AG08395 (cell line): ENCODE measurements around the gene MAP3K20.
"Not testable (repeated sequence)": the region's sequence is repeated elsewhere in the genome, so short reads cannot be mapped to it uniquely, and the experiment has no call there.

Experiments used
- DNase-seq: peaks from one replicate; pipeline ENCODE4 v3.0.0; 2012; ENCODE audit warnings: mixed read lengths, low spot score

The MAP3K20 gene

GRCh38 chr2:173087214-173087581 is 11.6 kb downstream of the MAP3K20 start:
- DNase-seq = peak; percentile 7

DNA sequence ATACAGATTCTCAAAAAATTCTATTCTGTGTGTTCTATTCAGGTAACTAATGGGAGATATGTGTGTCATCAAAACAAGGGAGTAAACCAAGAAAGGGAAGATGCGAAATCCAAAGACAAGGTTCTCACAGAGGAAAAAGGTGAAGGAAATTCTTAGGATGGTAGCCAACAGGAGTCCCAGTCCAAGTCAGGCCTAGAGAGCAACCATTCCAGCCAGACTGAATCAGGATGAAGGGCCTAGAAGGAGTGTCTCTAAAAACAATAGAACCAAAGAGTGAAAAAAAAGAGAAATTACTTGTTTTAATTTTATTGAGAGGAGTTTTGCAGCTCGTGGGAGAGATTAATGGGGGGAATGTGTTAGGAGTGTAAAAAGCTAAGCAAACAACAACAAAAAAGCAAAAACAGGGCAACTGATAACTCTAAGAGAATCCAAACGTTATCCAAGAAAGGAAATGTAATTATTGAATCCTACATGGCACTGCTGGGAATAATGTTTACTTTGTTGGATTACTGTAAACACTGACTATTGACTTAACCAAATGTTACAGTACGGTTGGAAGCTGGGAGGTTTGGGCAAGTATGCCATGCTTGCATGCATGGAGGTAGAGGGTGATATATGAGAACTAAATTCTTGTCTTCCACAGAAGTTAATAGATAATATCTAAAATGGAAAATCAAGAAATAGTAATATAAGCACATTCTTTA is 12.3 kb downstream of the MAP3K20 start:
- DNase-seq = no peak

- peak; percentile 14 for DNase-seq
Measured at GRCh38 chr2:173090276-173090877, 14.7 kb downstream of the MAP3K20 start.

DNA sequence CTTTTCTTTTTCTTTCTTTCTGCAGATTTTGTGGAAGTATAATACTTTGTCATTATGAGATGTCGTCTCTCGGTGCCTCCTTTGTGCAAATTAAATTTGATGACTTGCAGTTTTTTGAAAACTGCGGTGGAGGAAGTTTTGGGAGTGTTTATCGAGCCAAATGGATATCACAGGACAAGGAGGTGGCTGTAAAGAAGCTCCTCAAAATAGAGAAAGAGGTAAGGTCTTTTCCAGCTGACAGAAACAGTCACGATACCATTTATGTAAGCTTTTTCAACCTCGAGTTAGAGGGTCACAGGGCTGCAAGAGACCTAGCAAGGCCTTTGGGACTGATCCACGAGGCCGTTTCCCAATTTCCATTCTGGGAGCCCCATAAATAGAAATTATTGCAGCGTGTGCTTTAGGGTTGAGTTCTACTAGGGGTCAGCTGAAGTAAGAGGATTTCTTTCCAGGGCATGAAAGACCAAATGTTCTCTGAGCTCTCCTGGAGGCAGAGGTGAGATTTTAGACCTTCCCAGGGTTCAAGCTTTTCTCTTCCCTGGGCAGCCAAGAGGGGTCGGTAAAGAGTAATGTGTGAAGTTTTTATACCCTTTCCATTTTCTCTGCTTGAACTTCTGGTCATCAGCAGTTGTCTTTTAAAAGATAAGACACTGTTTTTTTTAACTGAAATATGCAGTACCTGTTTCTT is 15.5 kb downstream of the MAP3K20 start:
- DNase-seq = no peak

- DNase-seq = no peak
Measured at GRCh38 chr2:173091910-173092309, 16.3 kb downstream of the MAP3K20 start.

DNA sequence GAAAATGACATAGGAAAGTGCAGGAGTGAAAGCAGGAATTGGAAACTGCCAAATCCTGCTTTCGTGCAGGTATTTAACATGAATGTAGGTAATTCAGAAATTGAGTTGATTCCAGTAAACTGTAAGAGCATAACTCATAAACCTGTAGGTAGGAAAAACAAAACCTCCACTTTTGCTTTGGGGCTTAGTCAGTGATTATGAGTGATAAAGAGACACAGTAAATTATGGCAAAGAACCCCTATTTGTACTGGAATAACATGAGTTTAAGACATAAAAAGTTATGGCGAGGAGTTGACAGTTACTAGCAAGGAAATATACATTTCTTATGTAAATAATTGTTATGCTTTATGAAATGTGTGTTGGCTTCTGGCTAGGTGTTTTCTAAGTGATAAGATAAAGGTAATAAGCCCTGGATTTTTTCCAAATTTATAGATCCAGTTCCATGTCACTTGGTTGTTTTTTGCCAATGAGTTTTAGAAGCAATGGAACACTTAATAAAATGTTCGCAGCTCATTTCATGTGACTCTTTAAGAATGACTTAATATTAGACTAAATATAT is 17.3 kb downstream of the MAP3K20 start:
- DNase-seq = no peak

DNA sequence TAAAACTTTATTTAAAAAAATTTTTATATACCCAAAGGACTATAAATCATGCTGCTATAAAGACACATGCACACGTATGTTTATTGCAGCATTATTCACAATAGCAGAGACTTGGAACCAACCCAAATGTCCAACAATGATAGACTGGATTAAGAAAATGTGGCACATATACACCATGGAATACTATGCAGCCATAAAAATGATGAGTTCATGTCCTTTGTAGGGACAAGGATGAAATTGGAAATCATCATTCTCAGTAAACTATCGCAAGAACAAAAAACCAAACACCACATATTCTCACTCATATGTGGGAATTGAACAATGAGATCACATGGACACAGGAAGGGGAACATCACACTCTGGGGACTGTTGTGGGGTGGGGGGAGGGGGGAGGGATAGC is 18.0 kb downstream of the MAP3K20 start:
- not testable (repeated sequence) for DNase-seq

DNA sequence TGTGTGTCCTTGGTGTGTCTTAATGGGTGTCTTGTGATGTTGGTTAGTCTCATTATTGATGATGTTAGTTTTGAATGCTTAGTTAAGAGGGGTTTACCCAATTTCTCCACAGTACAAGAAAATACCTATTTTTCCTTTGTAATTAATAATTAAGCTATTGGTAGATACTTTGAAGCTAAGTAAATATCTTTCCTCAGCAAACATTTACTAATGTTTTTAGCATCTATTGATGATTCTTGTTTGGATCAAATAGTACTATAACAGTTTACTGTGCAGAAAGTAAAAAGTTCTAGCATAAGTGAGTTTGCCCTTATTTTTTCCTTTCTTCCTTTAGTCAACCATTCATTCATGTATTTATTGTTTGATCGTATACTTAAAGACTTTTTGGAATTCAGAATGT is 19.1 kb downstream of the MAP3K20 start:
- DNase-seq = no peak

- no peak for DNase-seq
Measured at GRCh38 chr2:173095356-173095755, 19.7 kb downstream of the MAP3K20 start.

GRCh38 chr2:173099271-173099670 is 23.6 kb downstream of the MAP3K20 start:
- DNase-seq = no peak

- no peak for DNase-seq
Measured at GRCh38 chr2:173099804-173100203, 24.2 kb downstream of the MAP3K20 start.

DNA sequence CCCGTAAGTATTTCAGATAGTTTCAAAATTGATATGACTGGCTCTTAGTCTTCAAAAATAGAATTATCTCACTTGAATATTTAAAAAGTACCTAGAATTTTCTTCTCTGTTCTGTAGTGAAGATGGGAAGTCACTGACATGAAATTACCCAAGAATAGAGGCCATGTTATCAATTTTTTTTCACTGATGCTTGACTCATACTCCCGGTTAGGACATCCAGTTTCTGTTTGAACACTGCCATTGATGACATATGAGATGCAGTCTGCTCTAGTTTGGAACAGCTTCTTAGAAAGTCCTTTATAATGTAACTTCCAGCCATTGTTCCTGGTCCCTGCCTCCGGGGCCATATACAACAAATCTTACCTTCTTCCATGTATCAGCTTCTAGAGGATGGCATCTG is 26.0 kb downstream of the MAP3K20 start:
- DNase-seq = peak; percentile 28

DNA sequence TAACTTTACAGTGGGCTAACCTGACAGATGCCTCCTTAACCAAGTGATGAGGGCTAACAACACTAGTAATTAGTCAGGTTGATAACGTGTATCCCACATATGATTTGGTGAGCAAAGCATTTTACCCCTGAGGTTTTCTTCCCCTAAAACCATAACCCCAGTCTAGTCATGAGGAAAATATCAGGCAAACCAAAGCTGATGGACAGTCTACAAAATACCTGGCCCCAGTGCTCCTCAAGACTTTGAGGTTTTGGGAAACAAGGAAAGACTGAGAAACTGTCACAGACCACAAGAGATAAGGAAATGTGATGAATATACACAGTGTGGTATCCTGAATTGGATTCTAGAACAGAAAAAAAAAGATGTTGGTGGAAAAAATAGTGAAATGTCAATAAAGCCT is 28.5 kb downstream of the MAP3K20 start:
- no peak for DNase-seq

DNA sequence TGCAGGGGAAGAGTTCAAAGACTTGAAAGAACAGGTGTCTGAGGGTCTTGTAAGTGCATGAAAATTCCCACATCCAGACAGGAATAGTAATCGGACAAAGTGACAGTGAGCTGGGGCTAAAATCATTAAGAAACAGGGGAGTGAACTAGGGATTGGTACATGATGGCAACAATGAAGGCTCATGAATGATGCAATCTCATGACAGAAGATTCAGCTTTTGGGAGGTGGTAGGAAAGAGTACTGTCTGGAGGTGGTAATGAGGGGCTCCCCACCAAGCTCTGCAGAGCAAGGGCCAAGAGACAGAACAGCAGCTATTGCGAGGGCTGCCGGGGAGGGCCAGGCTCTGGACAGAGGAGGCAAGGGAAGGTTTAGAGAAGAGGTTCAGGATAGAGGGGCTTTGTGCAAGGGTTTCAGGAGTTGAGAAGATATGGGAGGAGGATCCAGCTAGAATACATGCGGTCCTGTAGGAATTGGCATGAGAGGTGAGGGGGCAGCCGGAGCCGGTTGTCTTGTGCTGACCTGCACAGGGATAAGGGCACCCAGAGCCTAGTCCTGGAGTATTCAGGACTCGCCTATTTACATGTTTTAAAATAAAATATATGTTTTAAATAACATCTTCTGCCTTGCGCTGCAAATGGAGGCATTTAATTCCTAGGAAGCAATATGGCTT is 31.4 kb downstream of the MAP3K20 start:
- DNase-seq = no peak

GRCh38 chr2:173107629-173108022 is 32.0 kb downstream of the MAP3K20 start:
- no peak for DNase-seq

GRCh38 chr2:173109253-173110188 is 33.9 kb downstream of the MAP3K20 start:
- DNase-seq = peak; percentile 48

- DNase-seq = no peak
Measured at GRCh38 chr2:173117678-173118077, 42.0 kb downstream of the MAP3K20 start.

GRCh38 chr2:173118395-173118794 is 42.7 kb downstream of the MAP3K20 start:
- no peak for DNase-seq

DNA sequence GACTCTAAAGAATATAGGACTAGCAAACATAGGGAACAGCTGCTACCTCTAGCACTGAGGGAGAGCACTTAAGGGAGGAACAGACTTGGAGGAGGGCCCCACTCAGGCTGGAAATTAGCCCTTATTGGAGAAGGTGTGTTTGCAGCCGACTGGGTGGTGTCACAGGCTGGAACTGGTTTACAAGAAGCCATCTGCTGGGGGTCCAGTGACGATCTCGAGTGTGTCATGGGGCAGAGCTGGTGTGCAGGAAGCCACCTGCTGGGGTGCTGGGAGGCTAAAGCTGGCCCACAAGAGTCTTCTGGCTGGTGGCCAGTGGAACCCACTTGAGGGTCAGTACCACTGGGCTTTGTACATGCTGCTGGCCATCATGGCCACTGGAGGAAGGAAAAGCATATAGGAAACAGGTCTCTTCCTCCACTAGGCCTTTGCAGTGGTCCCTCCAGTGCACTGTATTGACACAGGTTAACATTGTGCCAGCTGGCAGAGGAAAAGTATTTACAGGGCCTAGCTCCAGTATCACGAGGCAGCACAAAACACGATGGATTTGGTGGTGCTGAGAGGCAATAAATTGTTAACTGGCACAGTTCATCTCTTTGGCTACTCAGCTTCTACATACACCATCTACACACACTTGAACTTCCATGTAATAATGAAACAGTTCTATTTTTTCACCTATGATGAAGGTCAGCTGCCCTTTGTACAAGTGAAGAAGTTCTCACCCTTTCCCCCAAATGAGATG is 43.6 kb downstream of the MAP3K20 start:
- DNase-seq = no peak

DNA sequence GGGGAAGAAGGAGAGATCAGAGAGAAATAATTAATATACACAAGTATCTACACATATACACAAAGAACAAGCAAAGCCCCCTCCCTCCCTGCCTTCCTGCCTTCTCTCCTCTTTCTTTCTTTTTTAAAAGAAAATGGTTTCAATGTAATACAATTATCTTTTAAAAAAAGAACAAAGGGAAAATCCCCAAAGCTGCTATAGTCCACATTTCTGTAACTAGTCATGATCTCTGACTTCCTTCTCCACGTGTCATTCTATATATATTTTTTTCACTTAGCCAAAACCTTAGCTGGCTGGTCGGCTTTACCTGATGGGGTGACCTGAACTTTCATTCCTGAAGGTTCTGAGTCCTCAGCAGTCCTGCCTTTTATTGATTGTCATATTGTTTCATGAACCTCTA is 44.3 kb downstream of the MAP3K20 start:
- no peak for DNase-seq

DNA sequence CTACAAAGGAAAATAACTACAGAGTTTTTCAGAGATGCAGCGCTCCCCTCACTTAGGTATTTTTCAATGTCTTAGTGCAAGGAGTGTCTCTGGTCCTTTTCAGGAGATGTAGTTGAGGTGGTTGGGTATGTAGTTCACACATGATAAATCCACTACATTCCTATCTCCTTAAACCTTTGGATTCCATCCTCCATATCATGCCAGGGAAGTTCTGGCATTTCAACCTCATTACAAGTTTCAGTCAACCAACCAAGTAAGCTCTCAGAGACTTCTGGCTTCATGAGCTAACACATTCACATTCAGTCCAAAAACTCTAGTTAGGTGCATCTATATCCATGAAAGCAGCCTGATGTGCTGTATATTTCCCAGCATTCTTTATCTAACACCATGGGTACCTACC is 47.3 kb downstream of the MAP3K20 start:
- no peak for DNase-seq
